Activated B cell treated with CpG ODN at 0.5 μM for 24 hours (primary cell): ENCODE results near the gene GPR108. TPM values are rescaled to one million over a fixed set of nuclear protein-coding genes. Genes with fewer than 3 reads are reported as not detected.

ENCODE experiments used
- ATAC-seq: fragments of 200-7000 bp; cut with Tn5 transposase; one replicate; pipeline ENCODE4 v1.10.0; 2021; ENCODE audit warnings: low read depth, mild to moderate bottlenecking, moderate library complexity
- CTCF ChIA-PET: fragments of 350-600 bp; sonication (Branson Sonifier 250); formaldehyde crosslinking; loops from one replicate; lab custom pipeline; 2021; ENCODE audit warnings: antibody characterized with exemption; lab: Charles Lee
- POLR2A ChIA-PET: fragments of 350-600 bp; sonication (Branson Sonifier 250); formaldehyde crosslinking; loops from one replicate; lab custom pipeline; 2021; ENCODE audit warnings: antibody characterized with exemption; lab: Charles Lee
- DNase-seq: peaks from one replicate; pipeline ENCODE4 v3.0.0; 2022
- H3K27ac Mint-ChIP-seq: one replicate; pipeline ENCODE4 v1.8.0; 2020; ENCODE audit warnings: mixed read lengths
- H3K27me3 Mint-ChIP-seq: one replicate; pipeline ENCODE4 v1.8.0; 2021; ENCODE audit warnings: mixed read lengths
- H3K36me3 Mint-ChIP-seq: one replicate; pipeline ENCODE4 v1.8.0; 2021; ENCODE audit warnings: low read depth, mixed read lengths
- H3K4me1 Mint-ChIP-seq: one replicate; pipeline ENCODE4 v1.8.0; 2021; ENCODE audit warnings: mixed read lengths
- H3K4me3 Mint-ChIP-seq: one replicate; pipeline ENCODE4 v1.8.0; 2020; ENCODE audit warnings: mild to moderate bottlenecking, mixed read lengths
- H3K9me3 Mint-ChIP-seq: one replicate; pipeline ENCODE4 v1.8.0; 2020; ENCODE audit warnings: mixed read lengths
- CTCF ChIP-seq: fragments of 200-600 bp; IDR thresholded peaks from one replicate; pipeline ENCODE4 v1.8.0; 2022; ENCODE audit warnings: antibody characterized with exemption, mild to moderate bottlenecking
- intact Hi-C: fragments of 100-400 bp; cut with micrococcal nuclease; formaldehyde crosslinking; loops from one replicate; pipeline ENCODE4 v1.15.1; 2024
- total RNA-seq: library from RNA; stranded (reverse); gene quantifications from 2 replicates; pipeline ENCODE4 v1.2.3, GENCODE V29; 2022

The GPR108 gene
- total RNA-seq, 1 donor from 2014 or later, result 55.6 TPM

GRCh38 chr19:6708346-6708745 is 29.0 kb downstream of the GPR108 start:
- intact Hi-C loops, result no loop called here
- Mint-ChIP-seq H3K27ac (no peak overlapping the region), H3K27me3 (peaks cover 33% of the 10 kb centered on the region), H3K4me3 (no peak overlapping the region), H3K9me3 (no peaks in the 10 kb centered on the region), H3K4me1 (peaks cover 8% of the 10 kb centered on the region), H3K36me3 (no peaks in the 10 kb centered on the region)
- ChIA-PET CTCF (no interaction called here), POLR2A (no interaction called here)
- TF ChIP-seq CTCF, result no peak
- ATAC-seq (no peak), DNase-seq (no peak)

DNA sequence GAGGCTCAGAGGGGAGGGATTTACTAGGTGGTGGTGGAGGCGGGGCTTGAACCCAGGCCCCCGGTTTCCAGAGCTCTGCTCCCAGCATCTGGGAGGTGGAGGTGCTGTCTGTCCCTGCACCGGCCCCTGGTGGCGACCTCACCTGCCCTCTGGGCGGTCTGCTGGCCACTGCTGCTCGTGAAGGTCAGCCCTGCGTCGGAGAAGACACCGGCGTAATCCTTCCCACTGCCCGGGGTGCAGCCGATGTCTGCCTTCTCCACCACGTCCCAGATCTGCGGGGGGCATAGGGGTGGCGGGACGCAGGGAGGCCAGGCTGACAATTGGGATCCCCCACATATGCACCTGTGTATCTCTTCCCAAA is 29.7 kb downstream of the GPR108 start:
- TF ChIP-seq CTCF, result no peak
- intact Hi-C loops, result no loop called here
- H3K27ac Mint-ChIP-seq, result no peak overlapping the region
- H3K27me3 Mint-ChIP-seq, result peaks cover 33% of the 10 kb centered on the region
- ChIA-PET CTCF (no interaction called here), POLR2A (no interaction called here)
- ATAC-seq, result no peak
- DNase-seq, result no peak
- peaks cover 8% of the 10 kb centered on the region for H3K4me1 Mint-ChIP-seq
- H3K36me3 Mint-ChIP-seq, result no peaks in the 10 kb centered on the region
- H3K4me3 Mint-ChIP-seq, result no peak overlapping the region
- H3K9me3 Mint-ChIP-seq, result no peaks in the 10 kb centered on the region

GRCh38 chr19:6707011-6707657 is 30.2 kb downstream of the GPR108 start:
- POLR2A ChIA-PET, result no interaction called here
- ATAC-seq (no peak), DNase-seq (no peak)
- Mint-ChIP-seq H3K4me1 (peaks cover 8% of the 10 kb centered on the region), H3K9me3 (no peaks in the 10 kb centered on the region), H3K27me3 (peaks cover 33% of the 10 kb centered on the region), H3K36me3 (no peaks in the 10 kb centered on the region), H3K4me3 (no peak overlapping the region), H3K27ac (no peak overlapping the region)
- intact Hi-C loops, result no loop called here
- TF ChIP-seq CTCF, result no peak
- CTCF ChIA-PET, result no interaction called here

- DNase-seq (no peak), ATAC-seq (no peak)
- intact Hi-C loops, result no loop called here
- no peak overlapping the region for H3K27ac Mint-ChIP-seq
- no peak overlapping the region for H3K4me3 Mint-ChIP-seq
- no peak for TF ChIP-seq CTCF
- peaks cover 32% of the 10 kb centered on the region for H3K27me3 Mint-ChIP-seq
- H3K4me1 Mint-ChIP-seq, result peaks cover 8% of the 10 kb centered on the region
- no peaks in the 10 kb centered on the region for H3K36me3 Mint-ChIP-seq
- ChIA-PET CTCF (no interaction called here), POLR2A (no interaction called here)
- no peaks in the 10 kb centered on the region for H3K9me3 Mint-ChIP-seq
Observed at GRCh38 chr19:6706633-6706958, 30.8 kb downstream of the GPR108 start.

- H3K36me3 Mint-ChIP-seq, result no peaks in the 10 kb centered on the region
- ChIA-PET CTCF (no interaction called here), POLR2A (no interaction called here)
- H3K27me3 Mint-ChIP-seq, result peaks cover 26% of the 10 kb centered on the region
- intact Hi-C loops, result no loop called here
- no peaks in the 10 kb centered on the region for H3K9me3 Mint-ChIP-seq
- peaks cover 8% of the 10 kb centered on the region for H3K4me1 Mint-ChIP-seq
- ATAC-seq, result no peak
- H3K27ac Mint-ChIP-seq, result no peak overlapping the region
- no peak for DNase-seq
- H3K4me3 Mint-ChIP-seq, result no peak overlapping the region
- no peak for TF ChIP-seq CTCF
Observed at GRCh38 chr19:6705931-6706632, 31.3 kb downstream of the GPR108 start.
